LNCAP (cell line): ENCODE results near the gene PLA2G10.

Source experiments
- CTCF ChIP-seq: fragments of 450-650 bp; IDR thresholded peaks from 2 replicates; pipeline ENCODE4 v1.5.1; 2017; ENCODE audit warnings: mild to moderate bottlenecking

Gene PLA2G10

GRCh38 chr16:14650629-14651028, 43.5 kb downstream of the PLA2G10 start:
- TF ChIP-seq CTCF = no peak

GRCh38 chr16:14649816-14650215, 44.3 kb downstream of the PLA2G10 start:
- TF ChIP-seq CTCF = no peak

- TF ChIP-seq CTCF = no peak
Measured at GRCh38 chr16:14641926-14642325, 52.2 kb downstream of the PLA2G10 start.

GRCh38 chr16:14641206-14641605, 52.9 kb downstream of the PLA2G10 start:
- TF ChIP-seq CTCF = no peak

- no peak for TF ChIP-seq CTCF
Measured at GRCh38 chr16:14640538-14640937, 53.6 kb downstream of the PLA2G10 start.

- no peak for TF ChIP-seq CTCF
Measured at GRCh38 chr16:14635395-14636165, 58.5 kb downstream of the PLA2G10 start.

GRCh38 chr16:14634389-14634725, 59.8 kb downstream of the PLA2G10 start:
- TF ChIP-seq CTCF = no peak
